T1000 (cell line): ENCODE measurements around the gene CFAP299.
"Not testable (repeated sequence)": the region's sequence is repeated elsewhere in the genome, so short reads cannot be mapped to it uniquely, and the experiment has no call there.

Experiments used
- DNase-seq: peaks from one replicate; lab custom pipeline; 2025; ENCODE audit warnings: mixed read lengths; lab: John Stamatoyannopoulos, UW

The CFAP299 gene

GRCh38 chr4:80388284-80388607, 52.7 kb downstream of the CFAP299 start:
- no peak for DNase-seq

GRCh38 chr4:80390178-80390577, 54.6 kb downstream of the CFAP299 start:
- no peak for DNase-seq

GRCh38 chr4:80393246-80393969, 57.9 kb downstream of the CFAP299 start:
- DNase-seq, result no peak

GRCh38 chr4:80393970-80394250, 58.4 kb downstream of the CFAP299 start:
- no peak for DNase-seq

- DNase-seq, result no peak
Measured at GRCh38 chr4:80407246-80407645, 71.7 kb downstream of the CFAP299 start.

- no peak for DNase-seq
Measured at GRCh38 chr4:80409809-80410208, 74.3 kb downstream of the CFAP299 start.

- DNase-seq, result no peak
Measured at GRCh38 chr4:80412322-80412721, 76.8 kb downstream of the CFAP299 start.

GRCh38 chr4:80413086-80413485, 77.6 kb downstream of the CFAP299 start:
- no peak for DNase-seq

GRCh38 chr4:80417019-80417418, 81.5 kb downstream of the CFAP299 start:
- DNase-seq, result no peak

GRCh38 chr4:80419946-80420345, 84.4 kb downstream of the CFAP299 start:
- DNase-seq, result no peak

GRCh38 chr4:80420638-80421037, 85.1 kb downstream of the CFAP299 start:
- no peak for DNase-seq

- DNase-seq, result no peak
Measured at GRCh38 chr4:80422727-80423404, 87.3 kb downstream of the CFAP299 start.

GRCh38 chr4:80423553-80424224, 88.2 kb downstream of the CFAP299 start:
- no peak for DNase-seq

- no peak for DNase-seq
Measured at GRCh38 chr4:80424225-80424581, 88.7 kb downstream of the CFAP299 start.

- no peak for DNase-seq
Measured at GRCh38 chr4:80425124-80426100, 89.9 kb downstream of the CFAP299 start.

- no peak for DNase-seq
Measured at GRCh38 chr4:80431203-80431965, 95.9 kb downstream of the CFAP299 start.

GRCh38 chr4:80434238-80434637, 98.7 kb downstream of the CFAP299 start:
- no peak for DNase-seq

GRCh38 chr4:80438016-80438415, 102.5 kb downstream of the CFAP299 start:
- DNase-seq, result no peak

- not testable (repeated sequence) for DNase-seq
Measured at GRCh38 chr4:80439294-80440061, 103.9 kb downstream of the CFAP299 start.

- no peak for DNase-seq
Measured at GRCh38 chr4:80446248-80446647, 110.7 kb downstream of the CFAP299 start.

- DNase-seq, result no peak
Measured at GRCh38 chr4:80446664-80447063, 111.1 kb downstream of the CFAP299 start.
